H1 (cell line): Measurements from ENCODE around the gene STARD7. TPM values are rescaled to one million over a fixed set of nuclear protein-coding genes. Genes with fewer than 3 reads are reported as not detected.

Source experiments
- BACH1 ChIP-seq: IDR thresholded peaks from 2 replicates; pipeline ENCODE4 v1.6.1; 2012; ENCODE audit warnings: low read length, improper control_type of control experiment
- EGR1 ChIP-seq: IDR thresholded peaks from 2 replicates; pipeline ENCODE4 v1.6.1; 2011; ENCODE audit warnings: low read depth, low read length, borderline replicate concordance
- KDM1A ChIP-seq: fragments of 200-600, 300-600 bp; sonication (generic); IDR thresholded peaks from 2 replicates; pipeline ENCODE4 v1.7.1; 2016; ENCODE audit warnings: mild to moderate bottlenecking, low read length, borderline replicate concordance
- SIX5 ChIP-seq: IDR thresholded peaks from 2 replicates; pipeline ENCODE4 v1.6.1; 2011; ENCODE audit warnings: mild to moderate bottlenecking, low read depth, low read length
- TAF7 ChIP-seq: optimal IDR thresholded peaks from 2 replicates; pipeline ENCODE3; 2011; ENCODE audit warnings: low read depth, mild to moderate bottlenecking, inconsistent platforms, low read length, moderate library complexity, borderline replicate concordance
- polyA plus RNA-seq, 7 experiments: library from polyadenylated mRNA; depleted of rRNA in 3 of 7; stranded (reverse) in 5 of 7; unstranded in 2 of 7; fragments of >200 nt in 5 of 7; fragments of 200-250 nt in 2 of 7; gene quantifications; 1 replicate in 5 of 7; 2 replicates in 1 of 7; 4 replicates in 1 of 7; pipeline versions ENCODE4 v1.2.1 to v1.2.3, GENCODE V29; 2011 to 2013; ENCODE audit warnings: missing spikeins in 2 of 7, mixed read lengths in 2 of 7
- total RNA-seq: library from RNA; stranded (reverse); fragmentation: NEBNext Ultra II Directional; extraction: Animal tissue kit (Norgen Biotek cat#: 25700); gene quantifications from 2 replicates; pipeline ENCODE4 v1.2.1, GENCODE V29; 2021

Gene STARD7
- total and polyA plus RNA-seq, 2 of the 8 experiments (the other 6 are each of a cell fraction or from before 2014, with no cell fraction given), result 89.1 to 200 TPM

DNA sequence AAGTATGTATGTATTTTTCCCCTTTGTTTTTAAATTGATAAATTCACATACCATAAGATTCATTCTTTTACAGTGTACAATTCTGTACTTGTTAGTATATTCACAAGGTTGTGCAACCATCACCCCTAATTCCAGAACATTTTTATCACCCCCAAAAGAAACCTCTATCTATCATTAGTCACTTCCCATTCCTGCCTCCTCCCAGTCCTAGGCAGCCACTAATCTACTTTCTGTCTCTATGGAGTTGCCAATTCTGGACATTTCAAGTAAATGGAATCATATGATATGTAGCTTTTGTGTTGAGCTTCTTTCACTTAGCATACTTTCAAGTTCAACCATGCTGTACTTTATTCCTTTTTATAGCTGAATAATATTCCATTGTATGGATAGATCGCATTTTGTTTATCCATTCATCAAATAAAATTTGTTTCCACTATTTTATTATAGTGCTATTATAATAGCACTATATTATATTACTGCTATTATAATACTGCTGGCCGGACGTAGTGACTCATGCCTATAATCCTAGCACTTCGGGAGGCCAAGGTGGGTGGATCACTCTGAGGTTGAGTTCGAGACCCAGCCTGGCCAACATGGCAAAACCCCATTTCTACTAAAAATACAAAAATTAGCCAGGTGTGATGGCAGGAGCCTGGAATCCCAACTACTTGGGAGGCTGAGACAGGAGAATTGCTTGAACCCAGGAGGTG, 10.9 kb downstream of the STARD7 start (continued):
- TF ChIP-seq EGR1, result no peak
- TF ChIP-seq TAF7, result no peak
- TF ChIP-seq BACH1, result no peak
- no peak for TF ChIP-seq SIX5
- TF ChIP-seq KDM1A, result no peak
